ENCODE results near the gene NSUN6.

The NSUN6 gene

DNA sequence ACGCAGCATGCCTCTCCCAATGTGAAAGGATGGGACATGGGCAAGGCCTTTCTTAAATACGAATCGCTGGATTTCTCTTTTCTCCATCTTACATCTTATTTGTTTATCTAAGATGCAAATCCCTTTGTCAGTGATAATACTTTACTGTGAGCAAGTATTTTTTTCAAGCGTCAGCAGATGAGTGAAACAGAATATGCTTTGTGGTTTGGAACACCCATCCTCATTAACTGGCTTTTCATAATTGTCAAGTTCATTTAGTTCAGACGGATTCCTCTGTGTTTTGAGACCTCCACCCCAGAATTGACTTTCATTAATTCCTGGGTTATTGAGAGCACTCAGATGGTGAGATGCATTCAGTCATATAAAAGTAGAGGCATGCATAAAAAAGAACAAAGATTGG is 149.8 kb downstream of the NSUN6 start:
- DNase-seq (ENCODE audit: low read depth), result no peak

DNA sequence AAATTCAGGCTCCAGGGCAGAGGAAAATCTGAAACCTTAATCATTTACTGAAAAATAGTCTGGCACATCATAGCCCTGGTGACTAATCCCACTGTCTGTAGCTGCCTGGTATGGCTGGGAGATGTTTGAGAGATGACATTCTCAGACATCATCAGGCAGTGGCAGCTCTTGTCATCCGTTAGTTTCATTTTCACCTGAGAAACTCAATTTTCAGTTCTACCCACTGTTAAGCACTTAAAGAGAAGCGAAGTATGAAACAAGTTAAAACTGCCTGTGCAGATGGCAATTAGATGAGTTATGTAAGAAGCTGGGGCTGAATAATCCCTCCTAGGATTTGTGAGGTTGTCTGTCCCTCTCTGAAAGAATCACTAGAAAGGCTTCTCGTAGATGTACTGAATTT is 150.2 kb downstream of the NSUN6 start:
- no peak for DNase-seq (ENCODE audit: low read depth)

DNA sequence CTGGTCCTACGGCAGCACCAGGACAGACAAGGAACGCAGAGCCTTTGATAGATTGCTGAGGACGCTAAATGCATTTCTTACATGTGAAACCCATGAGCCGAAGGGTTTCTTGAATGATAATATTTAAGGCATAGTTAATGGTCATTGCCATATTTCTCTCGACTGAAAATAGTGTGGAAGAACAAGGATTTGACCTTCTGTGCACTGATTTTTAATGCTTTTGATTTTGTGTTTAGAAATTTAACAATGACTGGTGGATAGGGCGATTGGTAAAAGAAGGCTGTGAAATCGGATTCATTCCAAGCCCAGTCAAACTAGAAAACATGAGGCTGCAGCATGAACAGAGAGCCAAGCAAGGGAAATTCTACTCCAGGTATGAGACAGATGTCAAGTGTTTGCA is 150.8 kb downstream of the NSUN6 start:
- DNase-seq (ENCODE audit: low read depth), result no peak

DNA sequence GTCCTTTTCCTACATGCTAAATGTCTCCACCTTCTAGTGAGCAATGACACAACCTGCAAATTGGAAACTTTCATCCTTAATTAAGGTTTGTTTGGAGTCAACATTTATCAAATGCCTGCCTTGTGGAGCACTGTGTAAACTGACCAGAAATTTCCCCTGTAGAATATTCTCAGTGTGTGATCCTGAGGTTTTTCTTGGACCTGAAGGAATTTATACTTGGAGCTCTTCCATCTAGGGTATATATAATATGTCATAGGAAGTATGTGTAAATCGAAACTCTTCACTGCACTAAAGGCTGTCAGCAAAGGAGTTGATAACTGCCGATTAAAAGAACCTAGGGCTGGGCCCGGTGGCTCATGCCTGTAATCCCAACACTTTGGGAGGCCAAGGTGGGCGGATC is 152.4 kb downstream of the NSUN6 start:
- no peak for DNase-seq (ENCODE audit: low read depth)

DNA sequence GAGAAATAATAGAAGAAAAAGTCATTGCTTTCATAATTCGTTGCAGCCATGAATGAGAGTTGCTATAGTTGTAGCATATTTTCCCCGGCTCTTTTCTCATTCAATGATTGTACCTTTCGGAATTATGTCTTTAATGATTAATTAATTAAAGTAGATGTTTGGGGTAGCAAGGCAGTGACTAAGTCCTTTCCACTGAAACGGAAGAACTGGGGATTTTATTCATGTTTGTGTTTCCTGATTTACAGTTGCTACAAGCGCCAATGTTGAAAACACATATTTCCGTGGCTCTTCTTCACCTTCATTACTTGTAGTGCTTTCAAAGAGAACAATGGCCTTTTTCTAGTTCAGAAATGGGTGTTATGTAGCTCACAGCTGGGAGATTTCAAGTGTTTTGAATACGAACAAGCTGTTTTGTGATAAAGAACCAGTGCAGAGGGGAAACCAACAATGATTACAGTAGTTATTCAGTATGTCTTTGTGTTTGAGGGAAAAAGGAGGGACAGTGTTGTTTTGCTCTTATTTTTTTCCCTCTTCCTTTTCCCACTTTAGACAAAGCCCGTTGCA is 153.5 kb downstream of the NSUN6 start:
- no peak for DNase-seq (ENCODE audit: low read depth)
